Lung (tissue), 12 donors: ENCODE measurements around the gene HDAC4. TPM values are rescaled to one million over a fixed set of nuclear protein-coding genes. Genes with fewer than 3 reads are reported as not detected.

Source experiments
- ATAC-seq: fragments of 200-7000 bp; cut with Tn5 transposase; one replicate; pipeline ENCODE4 v1.9.1; 2020; ENCODE audit warnings: moderate number of reproducible peaks; ENCODE audit not compliant: insufficient read depth, low FRiP score
- DNase-seq, 3 donors: peaks; one replicate each; pipeline ENCODE4 v3.0.0-alpha.2; 2013 to 2017
- H3K27ac ChIP-seq, 2 donors: one replicate each; pipeline ENCODE4 v1.5.1; 2013; ENCODE audit warnings: mild to moderate bottlenecking in 2 of 2, moderate library complexity in 2 of 2, control low read depth in 1 of 2, inconsistent platforms in 1 of 2, low read depth in 1 of 2, low read length in 1 of 2
- H3K27me3 ChIP-seq, 3 donors: one replicate each; pipeline ENCODE4 v1.5.1; 2013; ENCODE audit warnings: low read length in 2 of 3; ENCODE audit not compliant: control insufficient read depth in 3 of 3, insufficient read depth in 3 of 3
- H3K36me3 ChIP-seq, 4 donors: one replicate each; pipeline ENCODE4 v1.5.1; 2013; ENCODE audit warnings: low read length in 4 of 4, mild to moderate bottlenecking in 1 of 4, moderate library complexity in 1 of 4; ENCODE audit not compliant: control insufficient read depth in 4 of 4, insufficient read depth in 4 of 4
- H3K4me1 ChIP-seq, 5 donors: one replicate each; pipeline ENCODE4 v1.5.1; 2013; ENCODE audit warnings: low read length in 5 of 5, mild to moderate bottlenecking in 2 of 5, moderate library complexity in 1 of 5; ENCODE audit not compliant: control insufficient read depth in 5 of 5, insufficient read depth in 5 of 5
- H3K4me3 ChIP-seq: one replicate; pipeline ENCODE4 v1.5.1; 2013; ENCODE audit warnings: mild to moderate bottlenecking, control low read depth, moderate library complexity
- H3K9ac ChIP-seq, 2 donors: one replicate each; pipeline ENCODE4 v1.5.1; 2013; ENCODE audit warnings: low read length in 2 of 2, control low read depth in 1 of 2; ENCODE audit not compliant: insufficient read depth in 1 of 2
- H3K9me3 ChIP-seq, 4 donors: one replicate each; pipeline ENCODE4 v1.5.1; 2013; ENCODE audit warnings: low read length in 3 of 4, mild to moderate bottlenecking in 1 of 4, moderate library complexity in 1 of 4; ENCODE audit not compliant: control insufficient read depth in 4 of 4, insufficient read depth in 3 of 4
- WGBS, 2 donors: extraction: QIAGEN DNeasy Blood & Tissue Kit; methylation state at CpG; one replicate each; pipeline ENCODE4 v1.1.7; 2013; 5-methylcytosine and 5-hydroxymethylcytosine counted together
- polyA plus RNA-seq, 2 donors: library from polyadenylated mRNA; stranded (reverse); fragments of 200-250 nt; gene quantifications; one replicate each; pipeline ENCODE4 v1.2.1, GENCODE V29; 2013
- total RNA-seq, 2 donors: library from RNA; depleted of rRNA in 1 of 2; stranded (reverse); fragments of >200 nt in 1 of 2; gene quantifications; one replicate each; pipeline ENCODE4 v1.2.1, GENCODE V29; 2014 to 2021
- TF ChIP-seq, protein P1 (sequence below): IDR thresholded peaks from 2 replicates; pipeline ENCODE4 v1.5.1; 2012; ENCODE audit warnings: mild to moderate bottlenecking; ENCODE audit errors: control extremely low read depth, extremely low read depth
- donor health status: control.
- donor health status: control.
- donor health status: Bipolar disorder and iron deficiency.
- donor health status: healthy.
- donor health status: DM: yes; HTN: yes; CAD: no.

HDAC4 gene
- total and polyA plus RNA-seq, 4 donors = 6.9 to 47.7 (median 20.7) TPM

DNA sequence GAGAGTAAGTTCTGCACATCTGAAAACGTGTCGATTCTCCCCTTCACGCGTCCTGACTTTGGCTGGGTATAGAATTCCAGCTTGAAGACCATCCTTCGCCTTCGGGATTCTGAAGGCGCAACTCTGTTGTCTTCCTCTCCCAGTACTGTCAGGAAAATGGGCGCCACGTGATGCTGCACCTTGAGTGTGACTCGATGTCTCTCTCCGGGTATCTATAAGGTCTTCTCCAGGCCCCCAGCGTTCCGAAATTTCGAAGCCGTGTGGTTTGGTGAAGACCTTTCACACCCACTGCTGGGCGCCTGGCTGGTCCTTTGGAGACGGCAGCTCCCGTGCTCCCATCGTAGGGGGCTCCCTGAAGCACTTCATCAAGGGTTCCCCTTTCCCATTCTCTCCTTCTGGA is 203.7 kb downstream of the HDAC4 start:
- no peak overlapping the region for H3K27ac ChIP-seq
- H3K4me1 ChIP-seq = peaks cover 0 to 16% (median 3%) of the 10 kb centered on the region in 5 donors
- peak in 1 of 3 donors; percentile 7 for DNase-seq
- TF ChIP-seq, protein P1, sequence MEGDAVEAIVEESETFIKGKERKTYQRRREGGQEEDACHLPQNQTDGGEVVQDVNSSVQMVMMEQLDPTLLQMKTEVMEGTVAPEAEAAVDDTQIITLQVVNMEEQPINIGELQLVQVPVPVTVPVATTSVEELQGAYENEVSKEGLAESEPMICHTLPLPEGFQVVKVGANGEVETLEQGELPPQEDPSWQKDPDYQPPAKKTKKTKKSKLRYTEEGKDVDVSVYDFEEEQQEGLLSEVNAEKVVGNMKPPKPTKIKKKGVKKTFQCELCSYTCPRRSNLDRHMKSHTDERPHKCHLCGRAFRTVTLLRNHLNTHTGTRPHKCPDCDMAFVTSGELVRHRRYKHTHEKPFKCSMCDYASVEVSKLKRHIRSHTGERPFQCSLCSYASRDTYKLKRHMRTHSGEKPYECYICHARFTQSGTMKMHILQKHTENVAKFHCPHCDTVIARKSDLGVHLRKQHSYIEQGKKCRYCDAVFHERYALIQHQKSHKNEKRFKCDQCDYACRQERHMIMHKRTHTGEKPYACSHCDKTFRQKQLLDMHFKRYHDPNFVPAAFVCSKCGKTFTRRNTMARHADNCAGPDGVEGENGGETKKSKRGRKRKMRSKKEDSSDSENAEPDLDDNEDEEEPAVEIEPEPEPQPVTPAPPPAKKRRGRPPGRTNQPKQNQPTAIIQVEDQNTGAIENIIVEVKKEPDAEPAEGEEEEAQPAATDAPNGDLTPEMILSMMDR = no peak
- 95 to 97% methylated on average over 19 of the region's 19 CpGs for WGBS, 2 donors
- no peaks in the 10 kb centered on the region for H3K9me3 ChIP-seq
- no peak overlapping the region for H3K9ac ChIP-seq
- H3K27me3 ChIP-seq = no peaks in the 10 kb centered on the region
- H3K36me3 ChIP-seq = peaks cover 0 to 20% (median 1%) of the 10 kb centered on the region in 4 donors
- ATAC-seq = no peak
- no peak overlapping the region for H3K4me3 ChIP-seq

DNA sequence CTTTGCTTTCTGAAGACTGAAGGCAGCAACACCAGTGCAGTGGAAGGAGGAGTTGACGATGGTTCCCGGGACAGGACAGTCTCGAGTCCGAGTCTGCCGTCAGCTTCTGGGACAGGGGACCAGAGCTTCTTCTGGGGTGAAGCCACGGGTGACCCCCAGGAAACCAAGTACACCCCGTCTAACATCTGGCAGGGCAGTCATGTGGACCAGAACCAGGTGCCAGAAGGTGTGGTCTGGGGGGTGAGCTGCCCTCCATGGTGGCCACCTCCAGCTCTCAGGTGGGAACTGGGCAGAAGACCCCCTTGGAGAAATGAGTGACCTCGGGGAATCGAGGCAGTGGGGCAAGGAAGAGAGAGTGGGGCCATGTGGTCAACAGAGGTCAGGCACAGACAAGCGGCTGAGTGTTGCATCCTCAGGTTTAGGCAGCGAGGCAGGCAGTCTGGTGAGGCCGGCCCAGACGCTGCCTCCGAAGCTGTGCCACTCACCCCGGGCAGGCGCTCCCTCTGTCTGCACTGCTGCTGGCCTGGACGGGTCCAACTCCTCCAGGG is 204.3 kb downstream of the HDAC4 start:
- TF ChIP-seq, protein P1 = no peak
- Histone ChIP-seq H3K27ac (no peak overlapping the region), H3K9me3 (no peaks in the 10 kb centered on the region), H3K4me3 (no peak overlapping the region), H3K27me3 (no peaks in the 10 kb centered on the region), H3K36me3 (peaks cover 0 to 20% (median 1%) of the 10 kb centered on the region in 4 donors), H3K4me1 (peaks cover 0 to 16% (median 3%) of the 10 kb centered on the region in 5 donors), H3K9ac (peak overlapping the region in 1 of 2 donors; percentile 3)
- 96 to 97% methylated on average over 17 of the region's 17 CpGs for WGBS, 2 donors
- no peak for DNase-seq
- ATAC-seq = no peak

DNA sequence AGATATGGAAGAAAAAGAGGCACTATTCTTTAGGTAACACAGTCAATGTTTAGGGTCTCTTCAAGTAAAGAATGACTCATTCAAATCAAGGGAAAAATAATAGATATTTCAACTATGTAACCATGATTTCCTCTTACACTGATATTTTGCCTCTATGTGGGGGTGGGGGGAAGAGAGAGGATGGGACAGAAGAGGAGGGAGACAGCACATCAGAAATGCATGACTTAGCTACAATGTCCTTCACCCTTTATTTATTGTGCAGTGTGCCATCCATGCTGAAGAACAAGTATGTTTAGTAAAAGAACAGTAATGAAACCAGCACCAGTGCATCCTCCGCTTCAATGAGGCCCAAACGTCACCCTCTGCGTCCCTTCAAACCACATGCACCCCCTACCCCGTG is 204.8 kb downstream of the HDAC4 start:
- ATAC-seq (no peak), DNase-seq (no peak)
- Histone ChIP-seq H3K9ac (peak overlapping the region in 1 of 2 donors; percentile 3), H3K4me1 (peaks cover 0 to 16% (median 0%) of the 10 kb centered on the region in 5 donors), H3K9me3 (no peaks in the 10 kb centered on the region), H3K27ac (no peak overlapping the region), H3K36me3 (peaks cover 0 to 20% (median 1%) of the 10 kb centered on the region in 4 donors), H3K4me3 (no peak overlapping the region), H3K27me3 (no peaks in the 10 kb centered on the region)
- WGBS, 2 donors = 78 to 88% methylated on average over 4 of the region's 4 CpGs
- TF ChIP-seq, protein P1 = no peak

DNA sequence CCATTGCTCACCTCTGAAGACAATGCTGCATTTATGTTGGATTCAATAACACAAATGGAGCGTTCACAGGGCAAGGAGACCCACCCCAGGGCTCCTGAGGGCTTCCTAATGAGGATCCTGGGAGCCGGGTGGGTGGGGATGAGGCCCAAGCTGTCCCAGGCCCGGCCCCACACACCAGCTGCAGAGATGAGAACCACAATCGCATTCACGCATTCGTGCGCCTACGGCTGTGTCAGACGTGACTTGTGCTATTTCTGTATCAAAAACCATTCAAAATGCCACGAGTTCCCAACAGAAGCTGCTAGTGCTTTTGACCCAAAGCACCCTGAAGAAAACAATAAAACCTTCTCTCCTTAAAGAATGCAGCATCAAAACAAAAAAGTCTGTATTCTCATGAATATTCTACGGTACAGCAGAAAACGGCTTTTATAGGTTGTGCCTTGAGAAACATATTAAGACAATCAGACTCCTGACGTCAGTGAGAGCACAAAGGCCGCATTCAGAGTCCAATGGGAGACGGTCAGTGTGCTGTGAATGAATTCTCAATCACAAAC is 205.4 kb downstream of the HDAC4 start:
- peaks cover 0 to 16% (median 0%) of the 10 kb centered on the region in 5 donors for H3K4me1 ChIP-seq
- H3K36me3 ChIP-seq = peaks cover 0 to 20% (median 1%) of the 10 kb centered on the region in 4 donors
- H3K27ac ChIP-seq = no peak overlapping the region
- DNase-seq (peak in 1 of 3 donors; percentile 9), ATAC-seq (no peak)
- TF ChIP-seq, protein P1 = no peak
- H3K9ac ChIP-seq = no peak overlapping the region
- no peaks in the 10 kb centered on the region for H3K27me3 ChIP-seq
- H3K9me3 ChIP-seq = no peaks in the 10 kb centered on the region
- WGBS, 2 donors = 91 to 93% methylated on average over 15 of the region's 15 CpGs
- no peak overlapping the region for H3K4me3 ChIP-seq
